Liver (tissue), 9 donors: ENCODE measurements around the gene BAIAP2L1. TPM values are rescaled to one million over a fixed set of nuclear protein-coding genes. Genes with fewer than 3 reads are reported as not detected.

Experiments
- DNase-seq: peaks from one replicate; pipeline ENCODE4 v3.0.0-alpha.2; 2017; ENCODE audit warnings: low spot score
- H3K27ac ChIP-seq, 2 donors: one replicate each; pipeline ENCODE4 v1.7.0; 2013; ENCODE audit warnings: inconsistent platforms in 2 of 2, low read length in 2 of 2, control low read depth in 1 of 2, low read depth in 1 of 2, mild to moderate bottlenecking in 1 of 2
- H3K27me3 ChIP-seq, 4 donors: one replicate each; pipeline versions ENCODE4 v1.6.1 to v1.7.0; 2013; ENCODE audit warnings: low read length in 3 of 4, inconsistent platforms in 1 of 4, mild to moderate bottlenecking in 1 of 4, moderate library complexity in 1 of 4; ENCODE audit not compliant: control insufficient read depth in 4 of 4, insufficient read depth in 4 of 4
- H3K36me3 ChIP-seq, 4 donors: one replicate each; pipeline versions ENCODE4 v1.6.1 to v1.7.0; 2013; ENCODE audit warnings: low read length in 3 of 4, mild to moderate bottlenecking in 3 of 4, low read depth in 1 of 4, moderate library complexity in 1 of 4; ENCODE audit not compliant: control insufficient read depth in 4 of 4, insufficient read depth in 3 of 4
- H3K4me1 ChIP-seq, 4 donors: one replicate each; pipeline versions ENCODE4 v1.6.1 to v1.7.0; 2013; ENCODE audit warnings: low read length in 3 of 4, mild to moderate bottlenecking in 3 of 4, moderate library complexity in 1 of 4; ENCODE audit not compliant: control insufficient read depth in 4 of 4, insufficient read depth in 4 of 4
- H3K4me3 ChIP-seq, 3 donors: one replicate each; pipeline versions ENCODE4 v1.6.1 to v1.7.0; 2013; ENCODE audit warnings: low read length in 3 of 3, control low read depth in 1 of 3, low read depth in 1 of 3, mild to moderate bottlenecking in 1 of 3
- H3K9ac ChIP-seq, 2 donors: one replicate each; pipeline ENCODE4 v1.7.0; 2013; ENCODE audit warnings: low read length in 2 of 2, mild to moderate bottlenecking in 2 of 2, moderate library complexity in 2 of 2, control low read depth in 1 of 2, low read depth in 1 of 2
- H3K9me3 ChIP-seq, 4 donors: one replicate each; pipeline versions ENCODE4 v1.6.1 to v1.7.0; 2013; ENCODE audit warnings: low read length in 3 of 4; ENCODE audit not compliant: control insufficient read depth in 4 of 4
- EGR1 ChIP-seq, 2 donors: IDR thresholded peaks; 2 replicates each; pipeline ENCODE4 v1.6.1; 2016 to 2018; ENCODE audit warnings: antibody characterized with exemption in 2 of 2, low read depth in 2 of 2
- FOXA1 ChIP-seq: IDR thresholded peaks from 2 replicates; pipeline ENCODE4 v1.6.1; 2016; ENCODE audit warnings: antibody characterized with exemption
- FOXA2 ChIP-seq: IDR thresholded peaks from 2 replicates; pipeline ENCODE4 v1.6.1; 2016; ENCODE audit warnings: antibody characterized with exemption
- GABPA ChIP-seq, 2 donors: IDR thresholded peaks in 1 of 2; conservative IDR thresholded peaks in 1 of 2; 2 replicates each; pipeline ENCODE4 v1.6.1; 2016; ENCODE audit warnings: antibody characterized with exemption in 2 of 2, mild to moderate bottlenecking in 1 of 2, moderate library complexity in 1 of 2
- HNF4A ChIP-seq, 2 donors: conservative IDR thresholded peaks; 2 replicates each; pipeline ENCODE4 v1.6.1; 2016; ENCODE audit warnings: antibody characterized with exemption in 2 of 2, mild to moderate bottlenecking in 2 of 2
- HNF4G ChIP-seq: IDR thresholded peaks from 2 replicates; pipeline ENCODE4 v1.6.1; 2016; ENCODE audit warnings: antibody characterized with exemption
- NR2F2 ChIP-seq: IDR thresholded peaks from 2 replicates; pipeline ENCODE4 v1.6.1; 2016; ENCODE audit warnings: antibody characterized with exemption
- RAD21 ChIP-seq, 2 donors: IDR thresholded peaks; 2 replicates each; pipeline ENCODE4 v1.6.1; 2016; ENCODE audit warnings: antibody characterized with exemption in 2 of 2, mild to moderate bottlenecking in 2 of 2
- RXRA ChIP-seq, 2 donors: IDR thresholded peaks; 2 replicates each; pipeline ENCODE4 v1.6.1; 2017 to 2018; ENCODE audit warnings: antibody characterized with exemption in 2 of 2, mild to moderate bottlenecking in 1 of 2
- SP1 ChIP-seq: IDR thresholded peaks from 2 replicates; pipeline ENCODE4 v1.6.1; 2018; ENCODE audit warnings: antibody characterized with exemption, mild to moderate bottlenecking
- TAF1 ChIP-seq: conservative IDR thresholded peaks from 2 replicates; pipeline ENCODE4 v1.6.1; 2016; ENCODE audit warnings: antibody characterized with exemption, mild to moderate bottlenecking
- YY1 ChIP-seq: IDR thresholded peaks from 2 replicates; pipeline ENCODE4 v1.6.1; 2016; ENCODE audit warnings: antibody characterized with exemption, mild to moderate bottlenecking
- WGBS: extraction: QIAGEN DNeasy Blood & Tissue Kit; methylation state at CpG from one replicate; pipeline ENCODE4 v1.1.7; 2013; 5-methylcytosine and 5-hydroxymethylcytosine counted together
- polyA plus RNA-seq, 2 donors: library from polyadenylated mRNA; stranded (reverse) in 1 of 2; unstranded in 1 of 2; fragments of 200-250 nt in 1 of 2; fragments of >200 nt in 1 of 2; fragmentation: Nextera tagmentation in 1 of 2; extraction: Ambion mirVana in 1 of 2; gene quantifications; one replicate each; pipeline versions ENCODE4 v1.2.1 to v1.2.3, GENCODE V29; 2013 to 2015
- total RNA-seq, 2 donors: library from RNA; depleted of rRNA; stranded (reverse); fragments of >200 nt; gene quantifications; one replicate each; pipeline ENCODE4 v1.2.3, GENCODE V29; 2014
- TF ChIP-seq, protein P1 (sequence below): IDR thresholded peaks from 2 replicates; pipeline ENCODE4 v1.6.1; 2016; ENCODE audit warnings: antibody characterized with exemption
- TF ChIP-seq, protein P2 (sequence below): IDR thresholded peaks from 2 replicates; pipeline ENCODE4 v1.6.1; 2016; ENCODE audit warnings: antibody characterized with exemption
- TF ChIP-seq, protein P3 (sequence below): IDR thresholded peaks from 2 replicates; pipeline ENCODE4 v1.6.1; 2016; ENCODE audit warnings: antibody characterized with exemption, mild to moderate bottlenecking
- TF ChIP-seq, protein P4 (sequence below): IDR thresholded peaks from 2 replicates; pipeline ENCODE4 v1.6.1; 2016; ENCODE audit warnings: antibody characterized with exemption
- donor health status: healthy.
- donor health status: healthy.
- donor health status: healthy.
- donor health status: healthy.
- donor health status: healthy.

The BAIAP2L1 gene
- total and polyA plus RNA-seq, 4 donors = 5.4 to 8.9 (median 8.7) TPM

DNA sequence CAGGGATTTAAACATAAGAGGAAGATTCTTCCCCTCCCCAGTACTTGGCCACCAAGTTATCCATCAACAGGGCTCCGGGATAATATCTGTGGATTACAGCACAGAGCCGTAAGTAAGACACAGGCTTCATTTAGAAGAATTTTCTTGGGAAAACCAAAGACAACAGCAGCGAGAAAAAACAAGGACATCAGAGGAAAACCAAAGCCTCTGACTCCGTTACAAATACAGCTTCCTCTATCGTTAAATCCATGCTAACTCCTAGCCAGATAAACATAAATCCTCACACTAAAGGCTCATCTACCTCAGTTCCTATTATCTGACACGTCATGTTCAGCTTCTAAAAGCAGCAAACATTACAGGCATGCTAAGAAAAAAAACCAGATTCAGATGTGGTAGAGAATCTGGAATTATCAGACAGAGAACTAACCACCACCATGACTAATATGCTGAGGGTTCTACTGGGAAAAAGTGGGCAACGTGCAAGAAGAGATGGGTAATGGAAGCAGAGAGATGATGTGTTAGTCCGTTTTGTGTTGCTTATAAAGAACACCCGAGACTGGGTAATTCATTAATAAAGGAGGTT, 71.0 kb downstream of the BAIAP2L1 start:
- WGBS = 87% methylated on average over 9 of the region's 9 CpGs
- no peak overlapping the region for H3K27ac ChIP-seq
- H3K9me3 ChIP-seq = no peaks in the 10 kb centered on the region
- H3K4me1 ChIP-seq = no peaks in the 10 kb centered on the region
- no peak overlapping the region for H3K9ac ChIP-seq
- TF ChIP-seq, protein P1, sequence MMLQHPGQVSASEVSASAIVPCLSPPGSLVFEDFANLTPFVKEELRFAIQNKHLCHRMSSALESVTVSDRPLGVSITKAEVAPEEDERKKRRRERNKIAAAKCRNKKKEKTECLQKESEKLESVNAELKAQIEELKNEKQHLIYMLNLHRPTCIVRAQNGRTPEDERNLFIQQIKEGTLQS = no peak
- TF ChIP-seq EGR1 (IDR thresholded peaks at IDR 0.05; ENCODE audit: low read depth in 2 of 2) = no peak
- TF ChIP-seq, protein P2, sequence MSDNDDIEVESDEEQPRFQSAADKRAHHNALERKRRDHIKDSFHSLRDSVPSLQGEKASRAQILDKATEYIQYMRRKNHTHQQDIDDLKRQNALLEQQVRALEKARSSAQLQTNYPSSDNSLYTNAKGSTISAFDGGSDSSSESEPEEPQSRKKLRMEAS = no peak
- TF ChIP-seq TAF1 = no peak
- TF ChIP-seq FOXA2 = no peak
- no peak for DNase-seq
- H3K4me3 ChIP-seq = no peak overlapping the region
- H3K36me3 ChIP-seq = no peaks in the 10 kb centered on the region
- no peaks in the 10 kb centered on the region for H3K27me3 ChIP-seq

DNA sequence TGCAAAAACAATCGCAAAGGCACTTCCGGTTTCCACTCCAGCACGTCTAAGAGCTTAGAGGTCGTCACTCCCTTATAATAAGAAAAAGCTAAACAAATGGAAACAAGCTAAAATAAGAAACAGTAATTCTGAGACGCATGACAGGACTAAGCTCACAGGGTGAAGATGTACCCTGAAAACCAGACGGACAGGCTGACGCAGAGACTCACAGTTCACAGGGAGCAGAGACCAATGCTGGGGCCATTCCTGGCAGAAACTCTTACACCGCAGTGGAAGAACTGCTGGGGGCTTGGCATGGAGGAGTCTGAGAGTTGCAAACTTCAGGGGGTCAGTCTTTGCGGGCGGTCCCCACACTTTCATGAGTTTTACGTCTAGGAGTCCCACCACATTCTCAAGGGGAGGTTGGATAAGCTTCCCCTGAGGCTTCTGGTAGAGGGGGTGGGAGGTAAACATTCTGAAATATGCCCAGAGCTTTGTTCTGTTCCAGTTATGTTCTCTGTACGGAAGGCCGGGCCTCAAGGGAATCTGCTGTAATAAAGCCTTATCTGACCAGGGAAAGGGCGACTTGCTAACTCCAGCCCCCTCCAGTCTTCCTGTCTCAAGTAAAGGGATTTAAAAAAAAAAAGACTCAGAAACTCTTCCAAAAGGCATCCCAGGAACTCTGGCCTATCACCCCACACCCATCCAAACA, 71.6 kb downstream of the BAIAP2L1 start:
- Histone ChIP-seq H3K36me3 (no peaks in the 10 kb centered on the region), H3K9me3 (no peaks in the 10 kb centered on the region), H3K9ac (no peak overlapping the region), H3K27ac (no peak overlapping the region), H3K4me3 (no peak overlapping the region), H3K27me3 (no peaks in the 10 kb centered on the region), H3K4me1 (no peaks in the 10 kb centered on the region)
- no peak for DNase-seq
- WGBS = 81% methylated on average over 14 of the region's 14 CpGs
- TF ChIP-seq FOXA2 = no peak
- no peak for TF ChIP-seq GABPA (IDR thresholded peaks at IDR 0.05 in 1 of 2, conservative IDR thresholded peaks at IDR 0.05 in 1 of 2)
- no peak for TF ChIP-seq NR2F2
- no peak for TF ChIP-seq FOXA1
- no peak for TF ChIP-seq HNF4G
- TF ChIP-seq, protein P3, sequence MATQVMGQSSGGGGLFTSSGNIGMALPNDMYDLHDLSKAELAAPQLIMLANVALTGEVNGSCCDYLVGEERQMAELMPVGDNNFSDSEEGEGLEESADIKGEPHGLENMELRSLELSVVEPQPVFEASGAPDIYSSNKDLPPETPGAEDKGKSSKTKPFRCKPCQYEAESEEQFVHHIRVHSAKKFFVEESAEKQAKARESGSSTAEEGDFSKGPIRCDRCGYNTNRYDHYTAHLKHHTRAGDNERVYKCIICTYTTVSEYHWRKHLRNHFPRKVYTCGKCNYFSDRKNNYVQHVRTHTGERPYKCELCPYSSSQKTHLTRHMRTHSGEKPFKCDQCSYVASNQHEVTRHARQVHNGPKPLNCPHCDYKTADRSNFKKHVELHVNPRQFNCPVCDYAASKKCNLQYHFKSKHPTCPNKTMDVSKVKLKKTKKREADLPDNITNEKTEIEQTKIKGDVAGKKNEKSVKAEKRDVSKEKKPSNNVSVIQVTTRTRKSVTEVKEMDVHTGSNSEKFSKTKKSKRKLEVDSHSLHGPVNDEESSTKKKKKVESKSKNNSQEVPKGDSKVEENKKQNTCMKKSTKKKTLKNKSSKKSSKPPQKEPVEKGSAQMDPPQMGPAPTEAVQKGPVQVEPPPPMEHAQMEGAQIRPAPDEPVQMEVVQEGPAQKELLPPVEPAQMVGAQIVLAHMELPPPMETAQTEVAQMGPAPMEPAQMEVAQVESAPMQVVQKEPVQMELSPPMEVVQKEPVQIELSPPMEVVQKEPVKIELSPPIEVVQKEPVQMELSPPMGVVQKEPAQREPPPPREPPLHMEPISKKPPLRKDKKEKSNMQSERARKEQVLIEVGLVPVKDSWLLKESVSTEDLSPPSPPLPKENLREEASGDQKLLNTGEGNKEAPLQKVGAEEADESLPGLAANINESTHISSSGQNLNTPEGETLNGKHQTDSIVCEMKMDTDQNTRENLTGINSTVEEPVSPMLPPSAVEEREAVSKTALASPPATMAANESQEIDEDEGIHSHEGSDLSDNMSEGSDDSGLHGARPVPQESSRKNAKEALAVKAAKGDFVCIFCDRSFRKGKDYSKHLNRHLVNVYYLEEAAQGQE = no peak

DNA sequence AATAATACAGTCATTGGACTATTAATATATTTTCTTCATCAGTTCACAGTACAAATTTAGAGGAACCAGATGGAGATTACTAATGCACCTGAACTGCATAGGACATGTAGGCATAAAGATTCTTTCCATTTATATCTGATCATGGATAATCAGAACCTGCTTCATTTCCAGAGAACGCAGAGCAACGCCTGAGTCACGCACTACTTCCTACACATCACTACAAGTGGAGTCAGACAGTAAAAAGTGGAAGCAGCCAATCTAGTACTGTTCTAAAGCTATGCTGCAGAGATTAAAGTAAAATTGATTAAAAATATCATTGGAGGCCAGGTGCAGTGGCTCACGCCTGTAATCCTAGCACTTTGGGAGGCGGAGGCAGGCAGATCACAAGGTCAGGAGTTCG, 76.1 kb downstream of the BAIAP2L1 start:
- no peaks in the 10 kb centered on the region for H3K27me3 ChIP-seq
- no peaks in the 10 kb centered on the region for H3K4me1 ChIP-seq
- 95% methylated on average over 6 of the region's 6 CpGs for WGBS
- H3K9ac ChIP-seq = no peak overlapping the region
- H3K27ac ChIP-seq = no peak overlapping the region
- H3K9me3 ChIP-seq = no peaks in the 10 kb centered on the region
- H3K36me3 ChIP-seq = no peaks in the 10 kb centered on the region
- no peak for DNase-seq
- H3K4me3 ChIP-seq = no peak overlapping the region
- TF ChIP-seq, protein P1 = no peak
- TF ChIP-seq, protein P3 = no peak
- TF ChIP-seq RAD21 (IDR thresholded peaks at IDR 0.05) = no peak
- no peak for TF ChIP-seq HNF4G
- TF ChIP-seq SP1 = no peak
- no peak for TF ChIP-seq FOXA1
- no peak for TF ChIP-seq YY1
- TF ChIP-seq HNF4A (conservative IDR thresholded peaks at IDR 0.05) = no peak
- no peak for TF ChIP-seq RXRA (IDR thresholded peaks at IDR 0.05)
- no peak for TF ChIP-seq NR2F2
- no peak for TF ChIP-seq FOXA2
- TF ChIP-seq, protein P4, sequence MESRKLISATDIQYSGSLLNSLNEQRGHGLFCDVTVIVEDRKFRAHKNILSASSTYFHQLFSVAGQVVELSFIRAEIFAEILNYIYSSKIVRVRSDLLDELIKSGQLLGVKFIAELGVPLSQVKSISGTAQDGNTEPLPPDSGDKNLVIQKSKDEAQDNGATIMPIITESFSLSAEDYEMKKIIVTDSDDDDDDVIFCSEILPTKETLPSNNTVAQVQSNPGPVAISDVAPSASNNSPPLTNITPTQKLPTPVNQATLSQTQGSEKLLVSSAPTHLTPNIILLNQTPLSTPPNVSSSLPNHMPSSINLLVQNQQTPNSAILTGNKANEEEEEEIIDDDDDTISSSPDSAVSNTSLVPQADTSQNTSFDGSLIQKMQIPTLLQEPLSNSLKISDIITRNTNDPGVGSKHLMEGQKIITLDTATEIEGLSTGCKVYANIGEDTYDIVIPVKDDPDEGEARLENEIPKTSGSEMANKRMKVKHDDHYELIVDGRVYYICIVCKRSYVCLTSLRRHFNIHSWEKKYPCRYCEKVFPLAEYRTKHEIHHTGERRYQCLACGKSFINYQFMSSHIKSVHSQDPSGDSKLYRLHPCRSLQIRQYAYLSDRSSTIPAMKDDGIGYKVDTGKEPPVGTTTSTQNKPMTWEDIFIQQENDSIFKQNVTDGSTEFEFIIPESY = no peak
